ENCODE results near the gene PPOX.

The PPOX gene

GRCh38 chr1:161153682-161154337 is 12.4 kb upstream of the PPOX start, which contains the start of gene UFC1:
TSS of gene UFC1 (plus strand) at chr1:161153978. CDS start at chr1:161153998, 20 bp downstream.
- DNase-seq = peak; percentile 96

GRCh38 chr1:161157867-161158266 is 8.4 kb upstream of the PPOX start:
- no peak for DNase-seq

- DNase-seq = peak; percentile 76
These were observed 7.8 kb upstream of the PPOX start for GRCh38 chr1:161158316-161159010.

GRCh38 chr1:161159087-161159912 is 6.9 kb upstream of the PPOX start, which contains the start of gene USP21:
TSS of gene USP21 (plus strand) at chr1:161159500. CDS start at chr1:161160641, 1,141 bp downstream.
- peak; percentile 97 for DNase-seq

GRCh38 chr1:161159913-161160243 is 6.3 kb upstream of the PPOX start:
- DNase-seq = no peak

- no peak for DNase-seq
These were observed 5.5 kb upstream of the PPOX start for GRCh38 chr1:161160671-161161145.

- DNase-seq = no peak
These were observed 4.6 kb upstream of the PPOX start for GRCh38 chr1:161161652-161162051.

GRCh38 chr1:161162052-161162451 is 4.2 kb upstream of the PPOX start:
- no peak for DNase-seq

- DNase-seq = no peak
These were observed 3.4 kb upstream of the PPOX start for GRCh38 chr1:161162806-161163205.

- DNase-seq = no peak
These were observed 2.4 kb upstream of the PPOX start for GRCh38 chr1:161163793-161164192.

- DNase-seq = no peak
These were observed 1.2 kb upstream of the PPOX start for GRCh38 chr1:161164901-161165610.

GRCh38 chr1:161166669-161167548 is 683 bp downstream of the PPOX start:
- peak; percentile 71 for DNase-seq

GRCh38 chr1:161168906-161169305 is 2.7 kb downstream of the PPOX start:
- DNase-seq = no peak

- DNase-seq = no peak
These were observed 5.0 kb downstream of the PPOX start for GRCh38 chr1:161171191-161171590.

GRCh38 chr1:161171696-161172095 is 5.5 kb downstream of the PPOX start:
- DNase-seq = no peak

GRCh38 chr1:161172349-161172748 is 6.1 kb downstream of the PPOX start:
- DNase-seq = no peak

- no peak for DNase-seq
These were observed 6.7 kb downstream of the PPOX start for GRCh38 chr1:161172776-161173376.

- no peak for DNase-seq
These were observed 7.5 kb downstream of the PPOX start for GRCh38 chr1:161173711-161174110.

GRCh38 chr1:161174911-161175310 is 8.7 kb downstream of the PPOX start:
- no peak for DNase-seq

- DNase-seq = no peak
These were observed 9.7 kb downstream of the PPOX start for GRCh38 chr1:161175771-161176453.

Data from hematopoietic multipotent progenitor cell treated with erythropoietin and hydrocortisone succinate and interleukin-3 and kit ligand, for 4 days (in vitro differentiated cells).